Epithelial cell of esophagus (primary cell): ENCODE results near the gene FXYD6.
"Not testable (repeated sequence)": the region's sequence is repeated elsewhere in the genome, so short reads cannot be mapped to it uniquely, and the experiment has no call there.

Experiments
- DNase-seq: peaks from one replicate; pipeline ENCODE4 v3.0.0; 2010; ENCODE audit warnings: low read depth
- H3K4me3 ChIP-seq: 2 replicates; pipeline ENCODE4 v1.5.1; 2011; ENCODE audit warnings: mild to moderate bottlenecking, low read length, control low read depth
- TF ChIP-seq, protein P1 (sequence below): IDR thresholded peaks from 2 replicates; pipeline ENCODE4 v1.5.1; 2011; ENCODE audit warnings: low read depth, mild to moderate bottlenecking, low read length, control low read depth, inconsistent platforms; ENCODE audit not compliant: insufficient read depth; ENCODE audit errors: missing control alignments

FXYD6 gene, protein sequence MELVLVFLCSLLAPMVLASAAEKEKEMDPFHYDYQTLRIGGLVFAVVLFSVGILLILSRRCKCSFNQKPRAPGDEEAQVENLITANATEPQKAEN

DNA sequence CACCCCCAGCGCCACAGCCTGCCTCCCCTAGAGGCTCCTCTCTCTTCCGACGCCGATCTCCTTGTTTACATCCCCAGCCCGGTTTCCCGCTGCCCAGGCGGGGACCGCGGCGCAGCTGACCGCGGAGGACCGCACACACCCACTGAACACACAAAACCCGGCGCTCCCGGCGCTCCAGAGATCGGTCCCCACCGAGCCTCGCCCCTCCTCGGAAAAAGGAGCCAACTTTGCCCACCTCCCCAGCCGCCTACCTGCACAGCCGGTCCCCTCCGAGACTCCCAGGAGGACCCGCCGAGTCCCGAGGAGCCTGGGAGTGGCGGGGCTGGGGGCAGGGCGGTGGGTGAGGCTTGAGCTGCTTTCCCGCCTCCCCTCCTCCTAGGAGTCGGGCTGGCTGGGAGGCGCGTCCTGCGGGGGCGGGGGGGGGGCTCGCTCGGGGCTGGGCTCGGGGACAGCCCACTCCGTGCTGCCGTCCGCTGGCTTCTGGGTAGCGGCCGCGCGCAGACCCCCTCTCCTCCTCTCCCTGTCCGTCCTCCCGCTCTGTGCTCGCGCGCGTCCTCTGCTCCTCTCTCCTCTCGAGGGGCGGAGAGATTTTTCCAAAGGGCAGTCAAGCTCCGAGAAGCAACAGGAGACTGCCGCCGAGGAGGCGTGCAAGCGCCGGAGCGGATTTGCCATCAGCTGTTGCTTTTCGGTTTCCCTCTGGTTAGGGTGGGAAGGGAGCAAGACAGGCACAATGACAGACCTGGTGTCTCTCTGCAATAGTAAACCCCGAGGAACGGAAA lies at the start of gene FXYD6:
Gene FXYD6 (minus strand): TSS at position 318 of the 779 bp plus-strand sequence. CDS start 33,882 bp downstream, outside the sequence.
- DNase-seq, result no peak

DNA sequence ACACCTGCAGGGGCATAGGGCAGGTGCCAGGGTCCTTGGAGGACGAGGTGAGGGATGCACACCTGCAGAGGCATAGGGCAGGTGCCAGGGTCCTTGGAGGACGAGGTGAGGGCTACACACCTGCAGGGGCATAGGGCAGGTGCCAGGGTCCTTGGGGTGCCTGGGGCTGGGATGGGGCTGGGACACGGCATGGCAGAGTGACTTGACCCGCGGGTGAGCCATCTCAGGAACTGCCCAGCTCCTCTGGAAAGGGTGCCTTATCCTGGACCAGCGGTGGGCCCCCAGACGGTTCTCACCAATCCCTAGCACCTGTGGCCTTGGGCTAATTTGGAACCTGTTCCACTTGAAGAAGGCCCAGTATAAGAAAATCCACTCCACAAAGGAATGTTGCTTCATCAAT lies 49.7 kb upstream of the FXYD6 start:
- not testable (repeated sequence) for H3K4me3 ChIP-seq, DNase-seq

More for the DNA sequence above, at the start of gene FXYD6:
- H3K4me3 ChIP-seq, result peak within 1 kb of the TSS; percentile 22
- TF ChIP-seq, protein P1, sequence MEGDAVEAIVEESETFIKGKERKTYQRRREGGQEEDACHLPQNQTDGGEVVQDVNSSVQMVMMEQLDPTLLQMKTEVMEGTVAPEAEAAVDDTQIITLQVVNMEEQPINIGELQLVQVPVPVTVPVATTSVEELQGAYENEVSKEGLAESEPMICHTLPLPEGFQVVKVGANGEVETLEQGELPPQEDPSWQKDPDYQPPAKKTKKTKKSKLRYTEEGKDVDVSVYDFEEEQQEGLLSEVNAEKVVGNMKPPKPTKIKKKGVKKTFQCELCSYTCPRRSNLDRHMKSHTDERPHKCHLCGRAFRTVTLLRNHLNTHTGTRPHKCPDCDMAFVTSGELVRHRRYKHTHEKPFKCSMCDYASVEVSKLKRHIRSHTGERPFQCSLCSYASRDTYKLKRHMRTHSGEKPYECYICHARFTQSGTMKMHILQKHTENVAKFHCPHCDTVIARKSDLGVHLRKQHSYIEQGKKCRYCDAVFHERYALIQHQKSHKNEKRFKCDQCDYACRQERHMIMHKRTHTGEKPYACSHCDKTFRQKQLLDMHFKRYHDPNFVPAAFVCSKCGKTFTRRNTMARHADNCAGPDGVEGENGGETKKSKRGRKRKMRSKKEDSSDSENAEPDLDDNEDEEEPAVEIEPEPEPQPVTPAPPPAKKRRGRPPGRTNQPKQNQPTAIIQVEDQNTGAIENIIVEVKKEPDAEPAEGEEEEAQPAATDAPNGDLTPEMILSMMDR, result no peak

- TF ChIP-seq, protein P1, result no peak
- H3K4me3 ChIP-seq, result no peak overlapping the region
- DNase-seq, result no peak
Measured at GRCh38 chr11:117925198-117925925, 48.9 kb upstream of the FXYD6 start.

DNA sequence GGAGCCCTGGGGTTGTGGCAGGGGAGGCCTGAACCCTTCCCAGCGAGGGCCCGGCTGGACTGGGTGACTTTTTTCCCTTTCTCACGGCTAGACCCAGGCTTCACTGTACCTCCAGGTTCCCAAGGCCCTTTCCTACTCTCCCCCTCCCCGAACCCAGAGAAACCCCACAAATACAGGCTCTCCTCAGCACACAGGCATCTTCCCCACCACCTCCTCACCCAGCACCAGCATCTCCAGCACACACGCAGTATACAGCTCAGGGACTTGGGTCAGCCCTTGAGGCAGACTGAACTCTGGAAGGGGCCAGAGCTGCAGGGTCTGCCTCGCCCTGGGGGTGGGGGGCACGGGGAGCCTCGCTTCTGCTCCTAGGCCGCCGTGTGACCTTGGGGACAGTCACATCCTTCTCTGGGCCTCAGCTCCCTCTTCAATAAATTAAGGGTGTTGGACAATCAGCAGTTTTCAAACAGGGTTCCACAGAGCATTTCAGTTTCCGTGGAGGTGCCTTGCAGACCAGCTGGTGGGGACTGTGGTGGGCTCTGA lies 48.2 kb upstream of the FXYD6 start:
- no peak for DNase-seq
- TF ChIP-seq, protein P1, result no peak
- no peak overlapping the region for H3K4me3 ChIP-seq

DNA sequence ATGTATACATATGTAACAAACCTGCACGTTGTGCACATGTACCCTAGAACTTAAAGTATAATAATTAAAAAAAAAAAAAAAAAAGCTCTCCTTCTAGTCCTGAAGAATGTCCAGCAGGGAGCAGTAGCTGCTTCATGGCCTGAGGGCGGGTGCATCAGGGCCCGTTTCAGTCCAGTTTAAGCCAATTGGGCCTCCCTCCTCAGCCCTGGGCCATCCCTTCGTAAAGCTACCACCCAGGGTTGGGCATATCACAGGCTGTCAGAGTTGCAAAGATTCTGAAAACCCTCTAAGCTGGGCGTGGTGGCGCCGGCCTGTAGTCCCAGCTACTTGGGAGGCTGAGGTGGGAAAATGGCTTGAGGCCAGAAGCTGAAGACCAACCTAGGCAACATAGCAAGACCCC lies 47.3 kb upstream of the FXYD6 start:
- H3K4me3 ChIP-seq, result no peak overlapping the region
- DNase-seq, result no peak
- TF ChIP-seq, protein P1, result no peak

DNA sequence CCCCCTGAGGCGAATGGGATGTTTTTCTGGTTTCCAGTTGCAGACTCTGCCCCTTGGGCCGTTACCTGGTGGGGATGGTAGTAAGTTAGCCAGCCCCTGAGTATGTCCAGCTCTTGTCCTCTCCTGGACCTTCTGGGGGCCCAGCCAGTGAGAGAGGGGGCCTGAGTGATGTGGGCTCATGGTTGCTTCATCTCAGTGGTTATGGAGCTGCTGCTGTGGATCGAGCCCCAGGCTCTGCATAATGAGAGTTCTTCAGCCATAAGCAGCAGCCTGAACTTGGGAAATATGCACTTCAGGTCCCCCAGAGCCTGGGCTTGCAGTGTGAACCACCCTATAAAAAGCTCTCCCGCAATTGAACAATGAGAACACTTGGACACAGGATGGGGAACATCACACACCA lies 46.8 kb upstream of the FXYD6 start:
- no peak for DNase-seq
- no peak overlapping the region for H3K4me3 ChIP-seq
- TF ChIP-seq, protein P1, result no peak

- no peak overlapping the region for H3K4me3 ChIP-seq
- TF ChIP-seq, protein P1, result no peak
- no peak for DNase-seq
Measured at GRCh38 chr11:117921893-117922292, 45.4 kb upstream of the FXYD6 start.
